GM12874 (cell line): ENCODE results near the gene MICAL3.

Source experiments
- CTCF ChIP-seq: IDR thresholded peaks from 2 replicates; pipeline ENCODE4 v1.5.1; 2011; ENCODE audit warnings: low read depth, mild to moderate bottlenecking, control low read depth, low read length, moderate library complexity; ENCODE audit not compliant: insufficient read depth

Gene MICAL3

GRCh38 chr22:17890892-17891291 is 133.5 kb downstream of the MICAL3 start:
- no peak for TF ChIP-seq CTCF

- TF ChIP-seq CTCF: no peak
Measured at GRCh38 chr22:17890245-17890671, 134.1 kb downstream of the MICAL3 start.

GRCh38 chr22:17888855-17889254 is 135.5 kb downstream of the MICAL3 start:
- peak; percentile 37; the same call in 1 of the 2 replicates for TF ChIP-seq CTCF

- TF ChIP-seq CTCF: no peak
Measured at GRCh38 chr22:17888439-17888838, 135.9 kb downstream of the MICAL3 start.

- no peak for TF ChIP-seq CTCF
Measured at GRCh38 chr22:17884893-17885292, 139.5 kb downstream of the MICAL3 start.

GRCh38 chr22:17884084-17884483 is 140.3 kb downstream of the MICAL3 start:
- TF ChIP-seq CTCF: no peak

- no peak for TF ChIP-seq CTCF
Measured at GRCh38 chr22:17883356-17883755, 141.0 kb downstream of the MICAL3 start.

- no peak for TF ChIP-seq CTCF
Measured at GRCh38 chr22:17882727-17883126, 141.6 kb downstream of the MICAL3 start.
